Measurements from ENCODE around the gene SELENOT.

SELENOT gene

GRCh38 chr3:150603153-150603979, at the start of gene SELENOT:
Gene SELENOT (plus strand): TSS chr3:150603321. CDS start chr3:150603363, 42 bp downstream.
- Histone ChIP-seq H3K4me2 (peak within 1 kb of the TSS; percentile 89), H3K27me3 (no peaks in the 10 kb centered on the region), H3K36me3 (peaks cover 17% of the 10 kb centered on the region; the same call in 1 of the 2 replicates), H3K9ac (peak within 1 kb of the TSS; percentile 99), H3K27ac (peak within 1 kb of the TSS; percentile 100), H3K4me3 (peak within 1 kb of the TSS; percentile 88), H3K4me1 (peaks cover 75% of the 10 kb centered on the region), H4K20me1 (peaks cover 49% of the 10 kb centered on the region), H3K9me3 (no peaks in the 10 kb centered on the region)
- no peak for TF ChIP-seq Cebpa-rat (IDR thresholded peaks at IDR 0.05)

- no peak overlapping the region for H3K27ac ChIP-seq
- no peaks in the 10 kb centered on the region for H3K9me3 ChIP-seq
- no peak overlapping the region for H3K4me2 ChIP-seq
- TF ChIP-seq Cebpa-rat (IDR thresholded peaks at IDR 0.05): no peak
- no peak overlapping the region for H3K9ac ChIP-seq
- H4K20me1 ChIP-seq: peaks cover 74% of the 10 kb centered on the region
- H3K36me3 ChIP-seq: peaks cover 75% of the 10 kb centered on the region
- no peak overlapping the region for H3K4me3 ChIP-seq
- no peaks in the 10 kb centered on the region for H3K27me3 ChIP-seq
- H3K4me1 ChIP-seq: no peaks in the 10 kb centered on the region
These were observed 47.2 kb upstream of the SELENOT start for GRCh38 chr3:150555859-150556436.

- Histone ChIP-seq H3K27me3 (no peaks in the 10 kb centered on the region), H3K9me3 (no peaks in the 10 kb centered on the region), H3K4me2 (no peak overlapping the region), H3K4me3 (no peak overlapping the region), H3K4me1 (no peaks in the 10 kb centered on the region), H4K20me1 (peaks cover 71% of the 10 kb centered on the region), H3K36me3 (peaks cover 76% of the 10 kb centered on the region), H3K27ac (no peak overlapping the region), H3K9ac (no peak overlapping the region)
- no peak for TF ChIP-seq Cebpa-rat (IDR thresholded peaks at IDR 0.05)
These were observed 46.3 kb upstream of the SELENOT start for GRCh38 chr3:150556792-150557191.

GRCh38 chr3:150557725-150558124, 45.4 kb upstream of the SELENOT start:
- TF ChIP-seq Cebpa-rat (IDR thresholded peaks at IDR 0.05): no peak
- H3K4me2 ChIP-seq: no peak overlapping the region
- H3K27ac ChIP-seq: no peak overlapping the region
- no peaks in the 10 kb centered on the region for H3K9me3 ChIP-seq
- peaks cover 71% of the 10 kb centered on the region for H4K20me1 ChIP-seq
- peaks cover 75% of the 10 kb centered on the region for H3K36me3 ChIP-seq
- H3K27me3 ChIP-seq: no peaks in the 10 kb centered on the region
- H3K4me3 ChIP-seq: no peak overlapping the region
- H3K4me1 ChIP-seq: no peaks in the 10 kb centered on the region
- H3K9ac ChIP-seq: no peak overlapping the region

GRCh38 chr3:150564243-150564642, 38.9 kb upstream of the SELENOT start:
- no peak overlapping the region for H3K4me2 ChIP-seq
- peaks cover 73% of the 10 kb centered on the region for H3K36me3 ChIP-seq

GRCh38 chr3:150567328-150567727, 35.8 kb upstream of the SELENOT start:
- no peaks in the 10 kb centered on the region for H3K9me3 ChIP-seq
- H3K27ac ChIP-seq: no peak overlapping the region
- H3K4me1 ChIP-seq: no peaks in the 10 kb centered on the region
- no peaks in the 10 kb centered on the region for H3K27me3 ChIP-seq
- H3K9ac ChIP-seq: no peak overlapping the region
- no peak overlapping the region for H3K4me2 ChIP-seq
- H3K4me3 ChIP-seq: no peak overlapping the region
- no peaks in the 10 kb centered on the region for H4K20me1 ChIP-seq
- no peak for TF ChIP-seq Cebpa-rat (IDR thresholded peaks at IDR 0.05)
- H3K36me3 ChIP-seq: peaks cover 80% of the 10 kb centered on the region

More at GRCh38 chr3:150564243-150564642, 38.9 kb upstream of the SELENOT start:
- Histone ChIP-seq H3K27me3 (no peaks in the 10 kb centered on the region), H4K20me1 (peaks cover 15% of the 10 kb centered on the region; the same call in 1 of the 2 replicates), H3K9ac (no peak overlapping the region), H3K4me3 (no peak overlapping the region), H3K4me1 (no peaks in the 10 kb centered on the region), H3K9me3 (no peaks in the 10 kb centered on the region), H3K27ac (no peak overlapping the region)
- no peak for TF ChIP-seq Cebpa-rat (IDR thresholded peaks at IDR 0.05)

GRCh38 chr3:150577855-150578254, 25.3 kb upstream of the SELENOT start:
- Histone ChIP-seq H4K20me1 (peaks cover 24% of the 10 kb centered on the region), H3K27me3 (no peaks in the 10 kb centered on the region), H3K9me3 (no peaks in the 10 kb centered on the region), H3K4me3 (no peak overlapping the region), H3K27ac (no peak overlapping the region), H3K9ac (no peak overlapping the region), H3K4me1 (no peaks in the 10 kb centered on the region), H3K36me3 (peaks cover 90% of the 10 kb centered on the region), H3K4me2 (no peak overlapping the region)
- no peak for TF ChIP-seq Cebpa-rat (IDR thresholded peaks at IDR 0.05)

- no peak overlapping the region for H3K4me3 ChIP-seq
- H3K9ac ChIP-seq: no peak overlapping the region
- H3K36me3 ChIP-seq: peaks cover 89% of the 10 kb centered on the region
- no peaks in the 10 kb centered on the region for H3K4me1 ChIP-seq
- H3K27me3 ChIP-seq: no peaks in the 10 kb centered on the region
- H3K4me2 ChIP-seq: no peak overlapping the region
- H3K27ac ChIP-seq: no peak overlapping the region
- H3K9me3 ChIP-seq: no peaks in the 10 kb centered on the region
- peaks cover 17% of the 10 kb centered on the region for H4K20me1 ChIP-seq
- TF ChIP-seq Cebpa-rat (IDR thresholded peaks at IDR 0.05): no peak
These were observed 21.9 kb upstream of the SELENOT start for GRCh38 chr3:150581174-150581573.

GRCh38 chr3:150582620-150583019, 20.5 kb upstream of the SELENOT start:
- H4K20me1 ChIP-seq: peaks cover 12% of the 10 kb centered on the region
- H3K9ac ChIP-seq: no peak overlapping the region
- TF ChIP-seq Cebpa-rat (IDR thresholded peaks at IDR 0.05): no peak
- H3K27me3 ChIP-seq: no peaks in the 10 kb centered on the region
- H3K27ac ChIP-seq: no peak overlapping the region
- no peaks in the 10 kb centered on the region for H3K4me1 ChIP-seq
- no peak overlapping the region for H3K4me3 ChIP-seq
- peaks cover 75% of the 10 kb centered on the region for H3K36me3 ChIP-seq
- H3K4me2 ChIP-seq: no peak overlapping the region
- H3K9me3 ChIP-seq: no peaks in the 10 kb centered on the region

GRCh38 chr3:150583028-150583427, 20.1 kb upstream of the SELENOT start:
- Histone ChIP-seq H3K27ac (no peak overlapping the region), H3K9me3 (no peaks in the 10 kb centered on the region), H3K4me2 (no peak overlapping the region), H4K20me1 (peaks cover 12% of the 10 kb centered on the region; the same call in 1 of the 2 replicates), H3K27me3 (no peaks in the 10 kb centered on the region), H3K4me3 (no peak overlapping the region), H3K4me1 (no peaks in the 10 kb centered on the region), H3K9ac (no peak overlapping the region), H3K36me3 (peaks cover 71% of the 10 kb centered on the region)
- no peak for TF ChIP-seq Cebpa-rat (IDR thresholded peaks at IDR 0.05)
